Activated naive CD4-positive, alpha-beta T cell treated with Interleukin-2 at 50 U/mL for 16 hours (primary cell): ENCODE results near the gene WDFY3.
"Not testable (repeated sequence)": the region's sequence is repeated elsewhere in the genome, so short reads cannot be mapped to it uniquely, and the experiment has no call there.

Experiments used
- DNase-seq: peaks from one replicate; pipeline ENCODE4 v3.0.0-alpha.2; 2020

The WDFY3 gene

GRCh38 chr4:84847978-84848377, 118.5 kb downstream of the WDFY3 start:
- no peak for DNase-seq

GRCh38 chr4:84846985-84847384, 119.5 kb downstream of the WDFY3 start:
- DNase-seq = no peak

DNA sequence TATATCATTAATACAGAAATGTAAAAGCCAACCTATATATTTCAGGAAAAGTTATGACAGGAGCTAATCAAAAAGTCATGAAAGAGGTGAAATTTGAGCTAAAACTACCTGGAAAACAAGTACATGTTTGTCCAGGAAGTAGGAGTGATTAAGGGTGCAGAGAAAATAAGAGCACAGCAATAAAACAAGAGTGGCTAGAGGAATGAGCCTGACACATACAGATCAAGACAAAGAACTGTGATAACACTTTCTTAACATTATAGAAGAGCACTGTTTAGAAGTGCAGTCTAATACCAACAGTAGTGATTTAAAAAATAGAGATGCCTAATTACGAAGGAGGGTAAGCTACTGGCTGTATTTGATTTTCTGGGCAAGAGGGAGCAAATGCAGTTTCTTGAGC, 125.1 kb downstream of the WDFY3 start:
- no peak for DNase-seq

DNA sequence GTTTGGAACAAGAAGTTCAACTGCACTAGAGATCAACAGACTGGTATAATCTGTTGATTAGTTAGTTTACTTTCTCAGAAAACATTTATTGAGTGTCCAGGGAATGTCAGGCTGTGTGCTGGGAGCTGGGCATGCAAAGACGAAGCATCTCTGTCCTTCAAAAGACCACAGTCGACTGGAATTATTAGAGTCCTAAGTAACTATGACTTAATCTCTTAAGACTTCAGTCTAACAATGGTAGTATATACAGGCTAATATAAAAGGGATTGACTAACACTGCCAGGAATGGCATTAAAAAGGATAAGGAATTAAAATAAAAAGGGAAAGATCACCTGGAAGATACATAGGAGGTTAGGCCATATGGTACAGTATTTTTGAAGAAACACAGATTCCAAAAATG, 128.7 kb downstream of the WDFY3 start:
- DNase-seq = no peak

GRCh38 chr4:84829633-84830032, 136.9 kb downstream of the WDFY3 start:
- not testable (repeated sequence) for DNase-seq

- DNase-seq = no peak
Observed at GRCh38 chr4:84826681-84827080, 139.8 kb downstream of the WDFY3 start.

DNA sequence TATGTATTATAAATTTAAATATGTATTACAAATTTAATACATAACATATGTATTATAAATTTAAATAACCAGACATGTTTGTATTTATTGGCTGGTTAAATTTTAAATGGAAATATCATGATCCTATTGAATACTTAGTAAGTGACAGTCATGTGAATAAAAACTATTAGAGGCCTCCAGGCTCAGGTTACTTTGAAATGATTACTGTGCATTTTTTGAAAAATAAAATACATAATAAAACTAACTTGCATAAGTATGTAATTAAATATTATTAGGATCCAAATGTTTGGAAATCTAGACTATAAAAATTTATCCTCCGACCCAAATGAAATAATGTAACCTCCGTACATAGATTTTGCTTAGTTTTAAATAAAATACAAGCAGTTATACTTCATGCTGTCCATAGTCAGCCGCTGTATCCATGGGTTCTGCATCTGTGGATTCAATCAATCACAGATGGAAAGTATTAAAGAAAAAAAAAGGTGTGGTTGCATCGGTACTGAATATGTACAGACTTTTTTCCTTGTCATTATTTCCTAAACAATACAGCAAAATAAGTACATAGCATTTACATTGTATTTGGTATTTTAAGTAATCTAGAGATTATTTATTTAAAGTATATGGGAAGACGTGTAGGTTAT, 140.7 kb downstream of the WDFY3 start:
- no peak for DNase-seq

- DNase-seq = no peak
Observed at GRCh38 chr4:84821064-84821463, 145.4 kb downstream of the WDFY3 start.

DNA sequence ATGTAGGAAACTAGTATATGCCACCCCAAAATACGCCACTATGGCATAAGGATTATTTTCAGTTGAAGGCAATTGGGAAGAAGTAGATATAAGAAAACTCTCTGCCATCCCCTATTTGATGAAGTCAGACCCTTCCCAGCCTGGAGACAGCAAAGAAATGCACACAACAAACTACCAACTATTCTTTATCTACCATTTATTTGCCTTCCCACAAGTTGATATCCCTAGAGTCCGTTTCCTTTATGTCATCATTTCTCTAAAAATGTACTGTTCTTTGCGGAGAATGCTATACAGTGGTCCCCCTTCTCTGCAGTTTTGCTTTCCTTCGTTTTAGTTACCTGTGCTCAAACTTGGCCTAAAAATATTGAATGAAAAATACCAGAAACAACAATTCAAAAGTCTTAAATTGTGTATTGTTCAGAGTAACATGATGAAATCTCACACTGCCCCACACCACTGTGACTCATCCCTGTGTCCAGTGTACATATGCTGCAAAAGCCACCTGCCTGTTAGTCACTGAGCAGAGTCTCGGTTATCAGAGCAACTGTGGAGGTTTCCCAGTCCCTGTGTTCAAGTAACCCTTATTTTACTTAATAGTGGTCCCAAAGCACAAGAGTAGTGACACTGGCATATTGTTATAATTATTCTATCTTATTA, 152.3 kb downstream of the WDFY3 start:
- no peak for DNase-seq

GRCh38 chr4:84809946-84810345, 156.5 kb downstream of the WDFY3 start:
- no peak for DNase-seq

GRCh38 chr4:84808332-84808731, 158.2 kb downstream of the WDFY3 start:
- DNase-seq = no peak

GRCh38 chr4:84806541-84806940, 159.9 kb downstream of the WDFY3 start:
- DNase-seq = not testable (repeated sequence)

DNA sequence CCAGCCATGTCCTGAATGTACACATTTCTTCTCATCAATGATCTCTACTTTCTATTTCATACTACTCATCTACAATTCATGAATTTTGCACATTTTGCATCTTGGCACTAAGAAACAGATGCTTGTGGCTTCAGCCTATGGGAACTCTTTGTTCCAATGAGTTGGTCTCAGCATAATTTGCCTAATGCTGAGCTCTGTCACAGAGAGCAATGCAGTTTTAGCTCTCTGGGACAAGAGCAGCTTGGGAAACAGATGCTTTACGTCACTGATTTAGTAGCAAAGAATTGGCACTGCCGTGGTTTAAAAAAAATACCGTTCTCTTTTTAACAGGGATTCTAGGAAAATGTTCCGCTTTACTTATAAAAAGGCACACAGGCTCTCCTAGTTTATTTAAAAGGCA, 162.4 kb downstream of the WDFY3 start:
- no peak for DNase-seq

DNA sequence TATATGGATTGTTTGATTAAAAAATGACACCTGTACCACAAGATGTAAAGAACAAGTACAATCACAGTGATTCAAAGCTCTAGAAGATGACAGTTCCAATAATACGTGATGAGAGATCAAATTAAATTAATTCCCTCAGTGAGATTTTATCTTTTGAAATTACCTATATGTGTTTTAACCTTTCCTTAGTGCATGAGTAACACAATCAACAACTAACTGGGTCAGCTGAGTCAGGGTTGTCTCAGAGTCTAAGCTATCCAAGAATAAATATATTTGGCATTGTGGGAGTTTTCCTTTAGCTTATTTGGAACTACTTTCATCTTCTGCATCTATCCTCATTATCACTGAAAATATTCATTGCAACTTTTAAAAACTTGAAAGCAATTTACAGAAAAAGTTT, 162.8 kb downstream of the WDFY3 start:
- no peak for DNase-seq

DNA sequence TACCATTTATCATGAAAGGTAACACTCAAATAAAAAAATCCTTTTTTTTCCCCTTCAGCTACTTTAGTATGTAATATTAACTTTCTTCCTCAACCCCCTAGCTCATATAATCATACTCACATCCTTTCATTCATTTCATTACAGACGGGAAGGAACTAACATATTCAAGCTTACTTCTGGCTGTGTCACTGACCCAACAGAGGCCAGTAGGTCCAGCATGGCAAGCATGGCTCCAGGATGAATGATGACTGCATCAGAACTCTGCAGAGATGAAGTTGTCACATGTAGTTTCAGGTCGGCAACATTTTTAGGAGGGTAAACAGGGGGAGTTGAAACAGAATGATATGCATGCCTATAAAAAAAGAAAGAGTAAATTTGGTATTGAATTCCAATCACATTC, 163.4 kb downstream of the WDFY3 start:
- DNase-seq = no peak

DNA sequence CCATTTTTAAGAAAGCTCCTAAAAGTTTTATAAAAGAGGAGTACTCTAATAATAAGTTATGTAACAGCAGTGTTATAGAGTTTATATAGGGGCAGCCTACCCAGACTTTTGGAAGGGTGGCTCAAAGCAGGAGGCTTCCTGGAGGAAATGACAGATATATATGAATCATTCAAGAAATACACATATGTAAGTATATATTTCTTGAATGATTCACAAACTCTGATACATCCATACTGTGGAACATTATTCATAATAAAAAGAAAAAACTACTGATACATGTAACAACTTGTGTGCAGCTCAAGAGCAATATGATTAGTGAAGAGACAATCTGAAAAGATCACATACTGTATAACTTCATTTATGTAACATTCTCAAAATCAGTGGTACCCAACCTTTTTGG, 166.2 kb downstream of the WDFY3 start:
- DNase-seq = no peak

- DNase-seq = no peak
Observed at GRCh38 chr4:84799318-84799717, 167.2 kb downstream of the WDFY3 start.

GRCh38 chr4:84796394-84796793, 170.1 kb downstream of the WDFY3 start:
- DNase-seq = no peak

- no peak for DNase-seq
Observed at GRCh38 chr4:84792366-84793301, 173.9 kb downstream of the WDFY3 start.

- no peak for DNase-seq
Observed at GRCh38 chr4:84790769-84791565, 175.5 kb downstream of the WDFY3 start.

DNA sequence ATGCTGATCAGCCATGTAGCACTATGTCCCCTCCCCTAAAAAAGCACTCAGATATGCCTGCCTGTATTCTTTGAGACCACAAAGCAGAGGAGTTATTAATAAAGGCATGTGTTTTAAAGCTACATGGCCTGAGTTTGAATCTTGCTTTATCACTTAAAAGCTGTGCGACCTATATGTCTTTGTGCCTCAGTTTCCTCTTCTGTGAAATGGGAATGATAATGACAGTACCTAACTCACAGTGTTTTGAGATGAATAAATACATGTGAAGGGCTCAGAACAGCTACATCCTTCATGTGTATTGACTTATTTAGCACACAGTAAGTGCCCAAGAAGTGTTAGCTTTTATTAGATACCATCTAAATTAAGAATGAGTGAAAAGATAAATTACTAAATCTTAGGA, 180.0 kb downstream of the WDFY3 start:
- no peak for DNase-seq

- no peak for DNase-seq
Observed at GRCh38 chr4:84782517-84782916, 184.0 kb downstream of the WDFY3 start.

GRCh38 chr4:84780719-84781118, 185.8 kb downstream of the WDFY3 start:
- DNase-seq = no peak
